WTC11 (cell line): ENCODE results near the gene MLH3.

Experiments
- ATF1 ChIP-seq: sonication (generic); formaldehyde crosslinking; IDR thresholded peaks from 2 replicates; pipeline ENCODE4 v1.8.1; 2023; ENCODE audit warnings: mild to moderate bottlenecking, moderate library complexity, missing genetic modification reagents
- EMX1 ChIP-seq: fragments of 250-450 bp; sonication (Bioruptor Pico); IDR thresholded peaks from 2 replicates; pipeline ENCODE4 v1.8.0; 2021; ENCODE audit warnings: mild to moderate bottlenecking
- NFYB ChIP-seq: sonication (generic); formaldehyde crosslinking; conservative IDR thresholded peaks from 2 replicates; pipeline ENCODE4 v1.8.0; 2022; ENCODE audit warnings: low read depth, missing genetic modification reagents
- TCF7 ChIP-seq: sonication (generic); formaldehyde crosslinking; IDR thresholded peaks from 2 replicates; pipeline ENCODE4 v1.8.0; 2022; ENCODE audit warnings: mild to moderate bottlenecking, low read depth, missing genetic modification reagents, moderate library complexity
- TF ChIP-seq, protein P1 (sequence below): sonication (generic); formaldehyde crosslinking; IDR thresholded peaks from 2 replicates; pipeline ENCODE4 v1.8.1; 2022; ENCODE audit warnings: low read depth, missing genetic modification reagents, borderline replicate concordance
- TF ChIP-seq, protein P2 (sequence below): fragments of 200-600 bp; IDR thresholded peaks from 2 replicates; pipeline ENCODE4 v1.8.0; 2022; ENCODE audit warnings: antibody characterized with exemption
- TF ChIP-seq, protein P3 (sequence below): sonication (generic); formaldehyde crosslinking; conservative IDR thresholded peaks from 2 replicates; pipeline ENCODE4 v1.8.1; 2022; ENCODE audit warnings: mild to moderate bottlenecking, missing genetic modification reagents
- TF ChIP-seq, protein P4 (sequence below): sonication (generic); formaldehyde crosslinking; IDR thresholded peaks from 2 replicates; pipeline ENCODE4 v1.8.1; 2023; ENCODE audit warnings: mild to moderate bottlenecking, missing genetic modification reagents

DNA sequence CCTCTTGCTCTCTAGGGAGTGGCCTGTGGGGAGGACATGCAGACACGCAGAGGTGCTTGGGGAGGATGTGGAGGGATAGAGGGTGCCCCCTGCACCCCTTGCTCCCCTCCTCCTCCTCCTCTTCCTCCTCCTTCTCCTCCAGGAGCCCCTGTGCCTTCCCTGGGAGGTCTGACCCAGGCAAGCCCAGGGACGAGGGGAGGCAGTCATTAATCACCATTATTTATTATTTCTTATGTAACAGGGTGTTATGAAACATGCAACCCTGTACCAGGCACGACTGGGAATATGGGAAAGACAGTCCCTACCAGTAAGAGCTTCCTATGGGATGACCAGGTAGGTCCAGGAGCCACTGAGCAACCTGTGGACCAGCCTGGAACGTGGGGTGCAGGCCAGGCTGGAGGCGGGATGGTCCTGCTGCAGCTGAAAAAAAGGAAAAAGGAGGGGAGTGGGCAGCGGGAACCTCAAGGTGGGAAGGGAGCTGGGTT lies 73.3 kb downstream of the MLH3 start:
- TF ChIP-seq, protein P1, sequence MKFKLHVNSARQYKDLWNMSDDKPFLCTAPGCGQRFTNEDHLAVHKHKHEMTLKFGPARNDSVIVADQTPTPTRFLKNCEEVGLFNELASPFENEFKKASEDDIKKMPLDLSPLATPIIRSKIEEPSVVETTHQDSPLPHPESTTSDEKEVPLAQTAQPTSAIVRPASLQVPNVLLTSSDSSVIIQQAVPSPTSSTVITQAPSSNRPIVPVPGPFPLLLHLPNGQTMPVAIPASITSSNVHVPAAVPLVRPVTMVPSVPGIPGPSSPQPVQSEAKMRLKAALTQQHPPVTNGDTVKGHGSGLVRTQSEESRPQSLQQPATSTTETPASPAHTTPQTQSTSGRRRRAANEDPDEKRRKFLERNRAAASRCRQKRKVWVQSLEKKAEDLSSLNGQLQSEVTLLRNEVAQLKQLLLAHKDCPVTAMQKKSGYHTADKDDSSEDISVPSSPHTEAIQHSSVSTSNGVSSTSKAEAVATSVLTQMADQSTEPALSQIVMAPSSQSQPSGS = no peak
- TF ChIP-seq, protein P2, sequence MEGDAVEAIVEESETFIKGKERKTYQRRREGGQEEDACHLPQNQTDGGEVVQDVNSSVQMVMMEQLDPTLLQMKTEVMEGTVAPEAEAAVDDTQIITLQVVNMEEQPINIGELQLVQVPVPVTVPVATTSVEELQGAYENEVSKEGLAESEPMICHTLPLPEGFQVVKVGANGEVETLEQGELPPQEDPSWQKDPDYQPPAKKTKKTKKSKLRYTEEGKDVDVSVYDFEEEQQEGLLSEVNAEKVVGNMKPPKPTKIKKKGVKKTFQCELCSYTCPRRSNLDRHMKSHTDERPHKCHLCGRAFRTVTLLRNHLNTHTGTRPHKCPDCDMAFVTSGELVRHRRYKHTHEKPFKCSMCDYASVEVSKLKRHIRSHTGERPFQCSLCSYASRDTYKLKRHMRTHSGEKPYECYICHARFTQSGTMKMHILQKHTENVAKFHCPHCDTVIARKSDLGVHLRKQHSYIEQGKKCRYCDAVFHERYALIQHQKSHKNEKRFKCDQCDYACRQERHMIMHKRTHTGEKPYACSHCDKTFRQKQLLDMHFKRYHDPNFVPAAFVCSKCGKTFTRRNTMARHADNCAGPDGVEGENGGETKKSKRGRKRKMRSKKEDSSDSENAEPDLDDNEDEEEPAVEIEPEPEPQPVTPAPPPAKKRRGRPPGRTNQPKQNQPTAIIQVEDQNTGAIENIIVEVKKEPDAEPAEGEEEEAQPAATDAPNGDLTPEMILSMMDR = no peak
- no peak for TF ChIP-seq ATF1 (CRISPR knock-in tag)
- TF ChIP-seq EMX1 (CRISPR knock-in tag) = no peak
- TF ChIP-seq NFYB (CRISPR knock-in tag) = no peak
- TF ChIP-seq, protein P3, sequence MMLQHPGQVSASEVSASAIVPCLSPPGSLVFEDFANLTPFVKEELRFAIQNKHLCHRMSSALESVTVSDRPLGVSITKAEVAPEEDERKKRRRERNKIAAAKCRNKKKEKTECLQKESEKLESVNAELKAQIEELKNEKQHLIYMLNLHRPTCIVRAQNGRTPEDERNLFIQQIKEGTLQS = no peak
- TF ChIP-seq, protein P4, sequence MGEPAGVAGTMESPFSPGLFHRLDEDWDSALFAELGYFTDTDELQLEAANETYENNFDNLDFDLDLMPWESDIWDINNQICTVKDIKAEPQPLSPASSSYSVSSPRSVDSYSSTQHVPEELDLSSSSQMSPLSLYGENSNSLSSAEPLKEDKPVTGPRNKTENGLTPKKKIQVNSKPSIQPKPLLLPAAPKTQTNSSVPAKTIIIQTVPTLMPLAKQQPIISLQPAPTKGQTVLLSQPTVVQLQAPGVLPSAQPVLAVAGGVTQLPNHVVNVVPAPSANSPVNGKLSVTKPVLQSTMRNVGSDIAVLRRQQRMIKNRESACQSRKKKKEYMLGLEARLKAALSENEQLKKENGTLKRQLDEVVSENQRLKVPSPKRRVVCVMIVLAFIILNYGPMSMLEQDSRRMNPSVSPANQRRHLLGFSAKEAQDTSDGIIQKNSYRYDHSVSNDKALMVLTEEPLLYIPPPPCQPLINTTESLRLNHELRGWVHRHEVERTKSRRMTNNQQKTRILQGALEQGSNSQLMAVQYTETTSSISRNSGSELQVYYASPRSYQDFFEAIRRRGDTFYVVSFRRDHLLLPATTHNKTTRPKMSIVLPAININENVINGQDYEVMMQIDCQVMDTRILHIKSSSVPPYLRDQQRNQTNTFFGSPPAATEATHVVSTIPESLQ (CRISPR knock-in tag) = no peak
- TF ChIP-seq TCF7 (CRISPR knock-in tag) = no peak
